GF-D8 (cell line): ENCODE data around the gene MTG1.
"Not testable (repeated sequence)": the region's sequence is repeated elsewhere in the genome, so short reads cannot be mapped to it uniquely, and the experiment has no call there.

ENCODE experiments used
- DNase-seq: peaks from one replicate; lab custom pipeline; 2025; lab: John Stamatoyannopoulos, UW

The MTG1 gene

GRCh38 chr10:133424102-133424501 is 30.1 kb downstream of the MTG1 start:
- DNase-seq: not testable (repeated sequence)

- not testable (repeated sequence) for DNase-seq
Measured at GRCh38 chr10:133424601-133425000, 30.6 kb downstream of the MTG1 start, which contains the start of gene SPRN. Gene SPRN (minus strand): TSS chr10:133424625. CDS start chr10:133423681, 944 bp downstream.

- not testable (repeated sequence) for DNase-seq
Measured at GRCh38 chr10:133429571-133429970, 35.6 kb downstream of the MTG1 start.

GRCh38 chr10:133431888-133432613 is 38.1 kb downstream of the MTG1 start:
- not testable (repeated sequence) for DNase-seq

GRCh38 chr10:133432789-133433188 is 38.8 kb downstream of the MTG1 start:
- not testable (repeated sequence) for DNase-seq

GRCh38 chr10:133438711-133439273 is 44.8 kb downstream of the MTG1 start:
- peak; percentile 29 for DNase-seq

- no peak for DNase-seq
Measured at GRCh38 chr10:133439517-133440461, 45.8 kb downstream of the MTG1 start.

GRCh38 chr10:133440633-133441285 is 46.8 kb downstream of the MTG1 start:
- no peak for DNase-seq

GRCh38 chr10:133441356-133441755 is 47.4 kb downstream of the MTG1 start:
- not testable (repeated sequence) for DNase-seq

- DNase-seq: no peak
Measured at GRCh38 chr10:133441780-133442179, 47.8 kb downstream of the MTG1 start.

GRCh38 chr10:133442191-133442966 is 48.4 kb downstream of the MTG1 start:
- DNase-seq: no peak

GRCh38 chr10:133442967-133443924 is 49.3 kb downstream of the MTG1 start:
- DNase-seq: no peak

- DNase-seq: no peak
Measured at GRCh38 chr10:133444342-133445267, 50.6 kb downstream of the MTG1 start.

GRCh38 chr10:133445268-133445732 is 51.3 kb downstream of the MTG1 start:
- DNase-seq: no peak

GRCh38 chr10:133445751-133446708 is 52.1 kb downstream of the MTG1 start:
- DNase-seq: no peak

GRCh38 chr10:133446979-133447378 is 53.0 kb downstream of the MTG1 start:
- DNase-seq: no peak

GRCh38 chr10:133448120-133448519 is 54.2 kb downstream of the MTG1 start:
- no peak for DNase-seq

- no peak for DNase-seq
Measured at GRCh38 chr10:133451346-133451745, 57.4 kb downstream of the MTG1 start.
